GM23248 (cell line): Measurements from ENCODE around the gene EFCC1.

Source experiments
- EZH2 ChIP-seq: fragments of 200-600 bp; sonication (generic); IDR thresholded peaks from 2 replicates; pipeline ENCODE4 v1.6.1; 2018; ENCODE audit warnings: antibody characterized with exemption, mild to moderate bottlenecking; ENCODE audit not compliant: insufficient read depth, poor library complexity, severe bottlenecking
- EZH2phosphoT487 ChIP-seq: fragments of 200-600 bp; sonication (generic); IDR thresholded peaks from 2 replicates; pipeline ENCODE4 v1.6.1; 2018; ENCODE audit warnings: antibody characterized with exemption, moderate library complexity, mild to moderate bottlenecking, low read depth; ENCODE audit not compliant: insufficient read depth

- TF ChIP-seq EZH2phosphoT487 (no peak), EZH2 (no peak)
Observed at GRCh38 chr3:129065720-129066073, 64.6 kb downstream of the EFCC1 start.
